ENCODE results near the gene PIK3R3.

The PIK3R3 gene

DNA sequence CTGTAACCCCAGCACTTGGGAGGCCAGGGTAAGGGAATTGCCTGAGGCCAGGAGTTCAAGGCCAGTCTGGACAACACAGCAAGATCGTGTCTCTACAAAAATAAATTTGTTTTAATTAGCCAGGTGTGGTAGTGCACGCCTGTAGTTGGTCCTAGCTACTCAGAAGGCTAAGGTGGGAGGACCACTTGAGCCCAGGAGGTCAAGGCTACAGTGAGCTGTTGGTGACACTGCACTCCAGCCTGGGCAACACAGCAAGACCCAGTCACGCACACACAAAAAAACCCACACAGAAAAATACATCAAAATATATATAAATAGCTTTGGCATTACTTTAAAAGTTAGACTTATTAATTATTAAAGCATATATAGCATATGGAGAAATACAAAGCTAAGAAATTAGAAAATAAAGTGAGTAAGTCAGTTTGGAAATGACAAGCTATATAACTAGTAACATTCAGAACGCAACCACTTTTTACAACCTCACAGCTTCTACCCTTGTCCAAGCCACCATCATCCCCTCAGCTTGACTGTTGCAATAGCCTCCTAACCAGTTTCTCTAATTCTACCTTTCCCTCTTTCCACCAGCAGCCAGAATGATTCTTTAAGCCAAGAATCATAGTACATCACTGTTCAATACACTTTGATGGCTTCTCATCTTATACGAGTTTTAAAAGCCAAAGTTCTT, 14.5 kb downstream of the PIK3R3 start:
- Histone ChIP-seq H3K4me1 (ENCODE audit: control insufficient read depth in 1 of 2, insufficient read depth in 1 of 2, low read depth in 1 of 2, low read length in 1 of 2) (no peaks in the 10 kb centered on the region), H3K9me3 (no peaks in the 10 kb centered on the region), H3K4me3 (ENCODE audit: low read depth in 1 of 2, low read length in 1 of 2) (no peak overlapping the region), H3K36me3 (no peaks in the 10 kb centered on the region), H3K27me3 (no peaks in the 10 kb centered on the region), H3K27ac (no peak overlapping the region)
- TF ChIP-seq, protein P1, sequence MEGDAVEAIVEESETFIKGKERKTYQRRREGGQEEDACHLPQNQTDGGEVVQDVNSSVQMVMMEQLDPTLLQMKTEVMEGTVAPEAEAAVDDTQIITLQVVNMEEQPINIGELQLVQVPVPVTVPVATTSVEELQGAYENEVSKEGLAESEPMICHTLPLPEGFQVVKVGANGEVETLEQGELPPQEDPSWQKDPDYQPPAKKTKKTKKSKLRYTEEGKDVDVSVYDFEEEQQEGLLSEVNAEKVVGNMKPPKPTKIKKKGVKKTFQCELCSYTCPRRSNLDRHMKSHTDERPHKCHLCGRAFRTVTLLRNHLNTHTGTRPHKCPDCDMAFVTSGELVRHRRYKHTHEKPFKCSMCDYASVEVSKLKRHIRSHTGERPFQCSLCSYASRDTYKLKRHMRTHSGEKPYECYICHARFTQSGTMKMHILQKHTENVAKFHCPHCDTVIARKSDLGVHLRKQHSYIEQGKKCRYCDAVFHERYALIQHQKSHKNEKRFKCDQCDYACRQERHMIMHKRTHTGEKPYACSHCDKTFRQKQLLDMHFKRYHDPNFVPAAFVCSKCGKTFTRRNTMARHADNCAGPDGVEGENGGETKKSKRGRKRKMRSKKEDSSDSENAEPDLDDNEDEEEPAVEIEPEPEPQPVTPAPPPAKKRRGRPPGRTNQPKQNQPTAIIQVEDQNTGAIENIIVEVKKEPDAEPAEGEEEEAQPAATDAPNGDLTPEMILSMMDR (IDR thresholded peaks at IDR 0.05), result no peak

DNA sequence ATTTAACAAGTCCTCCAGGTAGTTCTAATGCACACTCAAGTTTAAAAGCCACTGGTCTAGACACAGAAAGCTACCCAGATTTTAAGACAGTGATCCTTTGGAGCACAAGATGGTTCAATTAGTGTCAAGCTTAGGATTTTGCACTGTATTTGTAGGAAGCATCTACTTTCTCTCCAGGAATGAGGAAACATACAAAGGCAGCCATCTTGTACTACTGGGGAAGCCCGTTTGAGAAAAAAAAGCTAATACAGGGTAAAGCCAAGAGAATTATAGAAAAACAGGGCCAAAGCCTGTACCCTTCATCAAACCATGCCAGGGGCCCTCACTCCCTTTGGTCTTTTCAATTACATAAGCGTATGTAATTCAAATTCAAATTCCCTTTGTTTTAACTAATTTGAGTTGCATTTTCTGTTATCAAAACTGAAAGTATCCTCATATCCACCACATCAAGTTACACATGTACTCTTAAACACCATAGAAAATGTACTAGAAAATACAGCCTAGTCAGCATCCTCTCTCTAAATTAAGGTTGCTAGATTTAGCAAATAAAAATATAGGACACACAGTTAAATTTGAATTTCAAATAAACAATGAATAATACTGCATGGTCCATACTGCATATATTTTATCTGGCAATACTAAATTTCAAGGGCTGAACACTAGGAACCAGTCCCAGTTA, 17.4 kb downstream of the PIK3R3 start:
- Histone ChIP-seq H3K27ac (no peak overlapping the region), H3K4me1 (ENCODE audit: control insufficient read depth in 1 of 2, insufficient read depth in 1 of 2, low read depth in 1 of 2, low read length in 1 of 2) (no peaks in the 10 kb centered on the region), H3K27me3 (no peaks in the 10 kb centered on the region), H3K4me3 (ENCODE audit: low read depth in 1 of 2, low read length in 1 of 2) (no peak overlapping the region), H3K36me3 (no peaks in the 10 kb centered on the region), H3K9me3 (no peaks in the 10 kb centered on the region)
- TF ChIP-seq, protein P1 (IDR thresholded peaks at IDR 0.05), result no peak

- Histone ChIP-seq H3K36me3 (no peaks in the 10 kb centered on the region), H3K27ac (no peak overlapping the region), H3K4me1 (ENCODE audit: control insufficient read depth in 1 of 2, insufficient read depth in 1 of 2, low read depth in 1 of 2, low read length in 1 of 2) (no peaks in the 10 kb centered on the region), H3K4me3 (ENCODE audit: low read depth in 1 of 2, low read length in 1 of 2) (no peak overlapping the region), H3K9me3 (no peaks in the 10 kb centered on the region), H3K27me3 (no peaks in the 10 kb centered on the region)
- TF ChIP-seq, protein P1 (IDR thresholded peaks at IDR 0.05), result no peak
These were observed 18.5 kb downstream of the PIK3R3 start for GRCh38 chr1:46113948-46114347.

- TF ChIP-seq, protein P1 (IDR thresholded peaks at IDR 0.05), result no peak
- Histone ChIP-seq H3K27me3 (no peaks in the 10 kb centered on the region), H3K9me3 (no peaks in the 10 kb centered on the region), H3K36me3 (no peaks in the 10 kb centered on the region), H3K4me1 (ENCODE audit: control insufficient read depth in 1 of 2, insufficient read depth in 1 of 2, low read depth in 1 of 2, low read length in 1 of 2) (no peaks in the 10 kb centered on the region), H3K4me3 (ENCODE audit: low read depth in 1 of 2, low read length in 1 of 2) (no peak overlapping the region), H3K27ac (no peak overlapping the region)
These were observed 20.3 kb downstream of the PIK3R3 start for GRCh38 chr1:46112108-46112507.

GRCh38 chr1:46110521-46110920, 21.9 kb downstream of the PIK3R3 start:
- H3K36me3 ChIP-seq, result no peaks in the 10 kb centered on the region
- H3K27me3 ChIP-seq, result no peaks in the 10 kb centered on the region
- H3K4me3 ChIP-seq (ENCODE audit: low read depth in 1 of 2, low read length in 1 of 2), result no peak overlapping the region

More at GRCh38 chr1:46110521-46110920, 21.9 kb downstream of the PIK3R3 start:
- Histone ChIP-seq H3K27ac (no peak overlapping the region), H3K9me3 (no peaks in the 10 kb centered on the region), H3K4me1 (ENCODE audit: control insufficient read depth in 1 of 2, insufficient read depth in 1 of 2, low read depth in 1 of 2, low read length in 1 of 2) (no peaks in the 10 kb centered on the region)
- TF ChIP-seq, protein P1 (IDR thresholded peaks at IDR 0.05), result no peak

Measured in neutrophil (primary cell).